ENCODE measurements around the gene FRMD4A.
A peak's percentile ranks its signal among the peaks of the same experiment; 100 is the strongest.

Gene FRMD4A

GRCh38 chr10:14134275-14134674 is 196.4 kb downstream of the FRMD4A start:
- DNase-seq (ENCODE audit: extremely low read depth, low read depth): no peak
- H3K4me3 ChIP-seq (replicated peaks; ENCODE audit: low read depth, low read length): no peak overlapping the region
- TF ChIP-seq CTCF (IDR thresholded peaks at IDR 0.05; ENCODE audit: low read depth, low read length, missing control alignments): no peak

GRCh38 chr10:14131261-14131960 is 199.3 kb downstream of the FRMD4A start:
- no peak for TF ChIP-seq CTCF (IDR thresholded peaks at IDR 0.05; ENCODE audit: low read depth, low read length, missing control alignments)
- DNase-seq (ENCODE audit: extremely low read depth, low read depth): no peak
- no peak overlapping the region for H3K4me3 ChIP-seq (replicated peaks; ENCODE audit: low read depth, low read length)

GRCh38 chr10:14129770-14130169 is 201.0 kb downstream of the FRMD4A start:
- no peak for TF ChIP-seq CTCF (IDR thresholded peaks at IDR 0.05; ENCODE audit: low read depth, low read length, missing control alignments)
- H3K4me3 ChIP-seq (replicated peaks; ENCODE audit: low read depth, low read length): no peak overlapping the region
- DNase-seq (ENCODE audit: extremely low read depth, low read depth): no peak

GRCh38 chr10:14128519-14128918 is 202.2 kb downstream of the FRMD4A start:
- no peak for TF ChIP-seq CTCF (IDR thresholded peaks at IDR 0.05; ENCODE audit: low read depth, low read length, missing control alignments)
- DNase-seq (ENCODE audit: extremely low read depth, low read depth): no peak
- H3K4me3 ChIP-seq (replicated peaks; ENCODE audit: low read depth, low read length): no peak overlapping the region

- DNase-seq (ENCODE audit: extremely low read depth, low read depth): peak; percentile 26
- no peak overlapping the region for H3K4me3 ChIP-seq (replicated peaks; ENCODE audit: low read depth, low read length)
- no peak for TF ChIP-seq CTCF (IDR thresholded peaks at IDR 0.05; ENCODE audit: low read depth, low read length, missing control alignments)
Observed at GRCh38 chr10:14126697-14127440, 203.9 kb downstream of the FRMD4A start.

GRCh38 chr10:14125564-14125963 is 205.2 kb downstream of the FRMD4A start:
- no peak for DNase-seq (ENCODE audit: extremely low read depth, low read depth)
- H3K4me3 ChIP-seq (replicated peaks; ENCODE audit: low read depth, low read length): no peak overlapping the region
- TF ChIP-seq CTCF (IDR thresholded peaks at IDR 0.05; ENCODE audit: low read depth, low read length, missing control alignments): no peak
